ENCODE measurements around the gene HESX1. TPM values are rescaled to one million over a fixed set of nuclear protein-coding genes. Genes with fewer than 3 reads are reported as not detected.
A peak's percentile ranks its signal among the peaks of the same experiment; 100 is the strongest.

HESX1 gene
- total RNA-seq, 1 donor from 2014 or later: not detected

DNA sequence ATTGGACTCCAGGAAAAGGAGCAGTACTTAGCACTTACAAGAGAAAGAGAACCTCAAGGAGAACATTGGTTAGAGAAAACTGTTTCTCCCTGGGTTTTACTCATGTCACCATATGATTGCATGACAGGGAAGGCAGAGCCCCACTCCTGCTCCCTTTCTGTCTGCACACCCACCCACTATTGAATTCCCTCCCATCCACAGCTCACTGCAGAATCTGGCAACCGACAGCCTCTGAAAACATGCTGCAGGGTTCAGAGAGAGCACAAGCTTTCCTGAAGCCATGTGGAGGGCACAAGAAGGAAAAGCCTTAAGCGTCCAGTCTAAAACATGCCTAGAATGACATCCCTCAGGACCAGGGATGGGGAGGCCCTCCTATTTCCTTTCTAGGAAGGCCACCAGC, 31.6 kb downstream of the HESX1 start:
- no peak for DNase-seq (ENCODE audit: low spot score)

DNA sequence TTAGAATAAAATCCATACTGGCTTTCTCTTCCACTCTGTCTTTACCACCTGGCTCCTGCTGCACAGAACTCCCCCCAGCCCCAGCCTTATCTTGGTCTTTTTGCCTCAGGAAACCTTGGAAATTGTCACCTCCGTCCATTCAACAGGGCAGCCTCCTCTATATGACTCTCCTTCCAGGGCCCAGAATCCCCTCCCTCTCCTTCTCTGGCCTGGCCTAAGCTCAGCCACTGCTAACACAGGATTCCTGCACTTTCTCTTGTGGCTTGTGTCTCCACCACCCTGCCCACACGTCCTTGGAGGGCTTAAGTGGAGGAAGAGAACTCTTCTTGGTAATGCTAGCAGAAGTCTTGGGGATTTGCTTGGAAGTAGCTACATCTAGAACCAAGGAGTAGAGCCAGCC, 33.1 kb downstream of the HESX1 start:
- no peak for DNase-seq (ENCODE audit: low spot score)

DNA sequence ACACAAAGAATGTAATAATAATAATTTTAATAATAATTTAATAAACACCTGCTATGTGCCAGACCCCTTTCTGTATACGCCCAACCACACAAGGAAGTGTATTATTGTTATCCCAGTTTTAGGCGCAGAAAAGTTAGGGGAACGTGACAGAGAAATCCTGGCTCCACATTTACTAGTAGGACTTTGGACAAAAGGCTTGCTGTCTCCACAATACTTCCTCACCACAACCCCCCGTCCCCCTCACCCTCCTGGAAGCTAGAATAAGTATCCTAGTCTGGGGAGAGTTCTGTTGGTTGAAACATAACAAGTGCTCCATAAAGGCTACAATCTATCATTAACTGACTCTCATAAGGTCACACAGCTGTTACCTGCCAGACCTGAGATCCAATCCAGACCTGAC, 34.1 kb downstream of the HESX1 start:
- DNase-seq (ENCODE audit: low spot score): no peak

DNA sequence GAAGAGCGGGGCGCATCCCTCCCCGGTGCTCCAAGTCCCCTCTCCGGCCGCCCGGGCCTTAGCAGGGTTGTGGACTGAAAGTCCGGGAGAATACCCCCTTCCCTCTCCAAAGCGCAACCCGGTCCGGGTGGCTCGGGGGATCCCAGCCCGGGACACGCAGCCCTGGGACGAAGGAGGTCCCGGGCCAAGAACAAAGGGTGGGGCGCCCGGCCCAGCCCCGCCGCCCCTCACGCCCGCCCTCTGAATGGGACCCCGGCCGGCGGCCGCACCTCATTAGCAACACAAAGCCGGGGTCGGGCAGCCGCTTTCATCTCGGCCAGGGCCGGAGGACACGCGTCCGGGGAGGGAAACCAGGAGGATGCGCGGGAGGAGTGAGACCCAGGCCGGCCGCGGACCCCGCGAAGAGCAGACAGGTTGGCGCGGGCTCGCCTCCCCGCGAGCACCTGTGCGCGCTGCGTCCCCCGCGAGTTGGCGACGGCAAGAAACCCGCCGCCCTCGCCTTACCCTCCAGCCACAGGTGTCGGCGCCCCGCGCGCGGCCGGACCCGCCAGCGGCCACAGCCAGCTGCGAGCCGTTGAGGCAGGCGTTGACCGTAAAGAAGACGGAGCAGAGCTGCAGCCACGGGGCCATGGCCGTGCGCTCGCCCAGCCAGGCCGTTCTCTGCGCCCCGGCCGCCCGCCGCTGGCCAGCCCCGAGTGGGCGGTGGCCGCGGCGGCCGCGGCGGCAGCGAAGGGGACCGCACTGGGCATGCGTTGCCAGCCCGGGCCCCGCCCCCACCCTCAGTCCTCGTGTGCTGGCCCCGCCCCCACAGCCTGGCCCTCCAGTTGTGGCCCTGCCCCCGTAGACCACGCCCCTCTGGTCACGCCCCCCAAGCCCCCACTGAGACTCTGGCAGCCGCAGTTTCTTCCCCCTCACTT, 34.9 kb downstream of the HESX1 start, which contains the start of gene IL17RD:
IL17RD (minus strand) TSS at position 697 of the 917 bp plus-strand sequence; CDS start at position 630, 67 bp downstream.
- peak; percentile 91 for DNase-seq (ENCODE audit: low spot score)

DNA sequence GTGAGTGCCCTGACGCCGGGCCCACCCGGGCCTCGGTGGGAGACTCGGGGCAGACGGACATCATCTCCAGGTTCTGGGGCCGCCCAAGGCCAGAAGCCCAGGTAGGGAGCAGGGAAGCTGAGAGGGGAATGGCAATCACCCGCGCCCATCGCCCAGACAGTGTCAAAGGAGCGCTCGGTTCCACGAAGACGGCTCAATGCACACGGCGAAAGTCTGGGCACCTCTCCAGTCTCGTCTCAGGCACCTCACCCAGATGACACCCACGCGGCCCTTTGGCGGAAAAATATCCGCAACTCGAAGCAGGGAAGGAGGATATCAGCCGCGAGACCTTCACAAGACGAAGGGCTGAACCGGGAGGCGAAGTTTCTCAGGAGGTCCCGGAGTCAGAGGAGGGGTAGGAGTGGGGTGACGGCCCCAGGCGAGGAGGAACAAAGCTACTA, 35.5 kb downstream of the HESX1 start:
- no peak for DNase-seq (ENCODE audit: low spot score)

DNA sequence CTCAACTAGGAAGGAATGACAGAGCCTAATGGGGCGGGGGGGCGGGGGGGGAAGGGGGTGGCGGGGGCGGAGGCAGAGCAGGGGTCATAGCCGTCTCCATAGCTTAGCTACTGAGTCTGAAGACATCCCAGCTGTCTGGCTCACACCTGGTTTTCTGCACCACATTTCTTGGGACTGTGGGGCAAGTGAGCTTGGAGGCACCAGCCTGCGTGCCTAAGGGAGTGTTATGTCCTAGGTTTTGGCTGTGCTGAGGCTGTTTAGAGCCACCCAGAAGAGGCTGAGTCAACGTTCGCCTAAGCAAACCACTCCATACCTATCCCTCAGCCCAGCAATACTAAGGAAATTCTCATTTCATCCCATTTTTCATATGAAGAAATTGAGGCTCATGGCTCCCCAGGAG, 36.0 kb downstream of the HESX1 start:
- no peak for DNase-seq (ENCODE audit: low spot score)

DNA sequence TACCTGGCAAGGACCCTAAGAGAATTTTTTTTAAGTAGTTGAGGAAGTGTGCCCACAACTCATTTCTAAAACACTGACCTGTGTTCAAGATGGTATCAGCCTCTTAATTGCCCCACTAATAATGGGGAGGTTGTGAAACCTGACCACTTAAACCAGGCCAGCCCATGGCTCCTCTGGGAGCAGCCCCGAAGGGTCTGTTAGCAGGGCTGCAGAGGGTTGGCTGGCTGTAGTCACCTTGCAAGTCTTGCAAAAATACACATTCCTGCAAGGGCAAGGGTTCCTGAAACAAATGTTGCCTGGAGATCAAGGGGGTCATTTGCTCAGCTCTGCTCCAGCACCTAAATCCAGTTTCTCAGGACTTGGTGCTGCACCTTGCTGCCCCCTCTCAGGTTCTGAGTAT, 37.9 kb downstream of the HESX1 start:
- DNase-seq (ENCODE audit: low spot score): no peak

DNA sequence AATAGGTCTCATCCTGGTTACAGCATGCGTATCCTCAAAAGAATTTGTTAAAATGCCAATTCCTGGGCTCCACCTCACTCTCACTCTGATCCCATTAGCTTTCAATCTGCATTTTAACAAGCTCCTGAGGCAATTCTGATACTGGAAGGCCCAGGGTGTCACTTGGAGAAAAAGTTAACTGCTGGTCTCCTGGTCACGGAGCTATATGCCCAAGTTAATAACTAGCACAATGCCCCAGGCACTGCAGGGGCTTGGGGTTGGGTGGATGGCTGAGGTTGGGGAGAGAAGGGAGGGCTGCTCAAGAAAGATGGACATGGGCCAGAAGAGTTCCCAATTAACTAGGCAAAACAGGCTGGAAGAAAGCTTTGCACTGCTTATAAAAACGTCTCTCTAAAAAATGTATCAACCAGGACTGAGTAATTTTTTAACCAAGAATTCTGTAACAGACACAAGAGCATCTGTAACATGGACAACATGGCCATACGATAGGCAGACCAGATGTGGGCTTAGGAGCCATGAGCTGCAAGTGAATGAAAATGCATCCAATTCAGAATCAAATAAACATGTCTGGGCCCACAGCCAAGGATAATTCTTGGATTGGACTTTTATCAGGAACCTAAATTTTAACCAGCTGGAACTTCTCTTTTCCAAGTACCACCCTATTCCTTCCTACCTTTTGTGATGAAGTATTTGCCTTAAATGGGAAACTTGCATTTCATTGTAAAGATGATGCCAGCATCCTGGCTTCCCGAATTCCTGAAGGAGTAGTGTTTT, 38.8 kb downstream of the HESX1 start:
- no peak for DNase-seq (ENCODE audit: low spot score)

DNA sequence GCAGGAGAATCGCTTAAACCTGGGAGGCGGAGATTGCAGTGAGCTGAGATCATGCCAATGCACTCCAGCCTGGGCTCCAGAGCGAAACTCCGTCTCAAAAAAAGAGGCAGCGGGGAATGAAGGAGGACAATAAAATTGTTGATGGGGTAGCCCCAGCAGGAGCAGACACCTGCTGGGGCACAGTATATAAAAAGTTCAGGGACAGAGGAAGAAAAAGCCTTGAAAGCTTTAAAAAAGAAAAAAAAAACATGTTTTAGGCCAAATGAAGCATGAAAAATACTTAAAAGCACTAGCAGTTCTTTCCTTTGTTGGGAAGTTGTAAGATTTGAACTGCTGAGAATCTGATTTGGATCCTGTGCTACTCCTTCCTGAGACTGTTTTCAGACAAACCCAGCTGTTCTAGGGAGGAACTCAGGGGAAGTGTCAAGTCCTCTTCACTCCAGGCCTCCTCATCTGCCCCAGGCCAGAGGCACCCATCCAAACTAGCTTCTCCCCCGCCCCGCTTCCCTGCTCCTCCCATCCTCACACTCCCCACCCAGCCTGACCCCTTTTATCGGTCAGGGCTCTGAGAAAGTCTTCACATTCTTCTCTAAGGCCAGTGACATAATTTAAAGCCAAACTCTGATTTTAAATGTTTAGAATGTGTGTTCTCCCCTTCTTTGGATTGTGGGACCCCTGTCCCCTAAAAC, 39.6 kb downstream of the HESX1 start:
- DNase-seq (ENCODE audit: low spot score): no peak

DNA sequence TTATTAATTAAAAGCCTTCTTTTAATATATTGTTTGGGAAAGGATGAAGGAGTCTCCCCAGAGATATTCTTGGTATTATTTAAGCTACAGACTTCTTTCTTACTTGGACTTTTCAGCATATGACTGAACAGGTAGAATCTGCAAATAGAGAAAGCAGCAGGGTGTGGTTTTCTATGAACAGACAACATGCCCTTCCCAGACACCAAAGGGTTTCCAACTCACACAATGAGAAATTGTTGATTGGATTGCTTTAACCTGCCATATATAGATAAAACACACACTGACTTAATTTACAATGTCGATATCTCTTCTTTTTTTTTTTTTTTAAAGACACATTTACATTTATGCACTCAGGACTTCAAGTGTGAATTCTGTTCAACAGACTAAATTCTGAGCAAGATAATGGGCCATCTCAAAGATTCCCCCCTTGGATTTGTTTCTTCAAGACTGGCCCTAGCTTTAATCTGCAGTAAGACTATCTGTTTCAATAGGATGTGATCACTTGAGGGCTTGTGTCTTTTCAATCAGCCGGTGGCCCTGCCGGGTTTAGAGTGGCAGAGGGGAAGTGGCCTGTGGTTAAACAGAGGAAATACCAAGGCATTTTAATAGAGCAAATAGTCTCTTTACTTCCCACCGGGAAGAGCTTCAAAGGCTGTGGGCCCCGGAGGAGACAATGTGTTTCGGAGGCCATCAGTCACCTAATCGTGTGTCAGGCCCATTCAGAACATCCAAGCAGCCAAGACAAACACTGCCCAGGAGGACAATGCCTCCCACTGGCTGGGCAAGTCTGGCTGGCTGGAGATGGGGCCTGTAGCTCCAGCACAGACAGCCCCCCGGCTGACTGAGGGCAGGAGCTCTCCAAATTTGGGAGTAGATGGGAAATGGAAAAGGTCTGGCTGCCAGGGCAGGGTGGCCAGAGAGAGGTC, 40.7 kb downstream of the HESX1 start:
- no peak for DNase-seq (ENCODE audit: low spot score)

DNA sequence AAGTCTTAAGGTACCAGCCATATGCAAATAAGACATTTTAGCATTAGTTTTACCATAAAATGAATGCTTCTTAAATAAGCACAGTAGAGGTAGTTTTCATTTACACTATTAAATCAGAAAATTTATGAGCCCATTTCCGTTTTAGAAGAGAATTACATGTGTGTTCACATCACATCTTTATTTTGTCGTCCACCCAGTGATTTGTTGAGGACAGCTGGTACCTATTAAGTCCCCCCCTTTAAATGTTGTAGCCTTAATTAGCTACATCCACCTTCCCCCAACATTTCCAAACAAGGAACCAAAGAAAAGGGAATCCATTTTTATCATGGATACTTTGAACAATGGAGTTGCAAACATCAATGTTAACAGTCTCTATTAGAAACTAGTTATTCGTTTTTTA, 41.5 kb downstream of the HESX1 start:
- DNase-seq (ENCODE audit: low spot score): no peak

DNA sequence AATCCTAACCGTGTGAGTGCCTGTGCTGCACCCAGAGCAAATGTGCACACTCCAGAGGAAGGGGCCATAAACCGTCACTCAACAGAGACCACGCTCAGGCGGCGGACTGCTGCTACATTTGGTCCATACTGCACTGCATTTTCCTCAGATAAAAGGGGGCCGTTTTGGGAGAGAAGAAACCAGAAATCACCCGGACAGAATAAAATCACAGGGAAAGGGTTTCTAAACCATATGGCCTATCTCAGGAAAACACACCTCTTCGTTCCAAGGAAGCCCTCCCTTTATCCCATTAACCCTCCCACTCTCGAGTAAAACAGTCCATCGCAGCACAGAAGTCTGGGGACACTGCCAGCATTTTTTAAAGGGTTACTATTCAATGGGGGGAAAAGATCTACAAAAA, 42.2 kb downstream of the HESX1 start:
- DNase-seq (ENCODE audit: low spot score): no peak

DNA sequence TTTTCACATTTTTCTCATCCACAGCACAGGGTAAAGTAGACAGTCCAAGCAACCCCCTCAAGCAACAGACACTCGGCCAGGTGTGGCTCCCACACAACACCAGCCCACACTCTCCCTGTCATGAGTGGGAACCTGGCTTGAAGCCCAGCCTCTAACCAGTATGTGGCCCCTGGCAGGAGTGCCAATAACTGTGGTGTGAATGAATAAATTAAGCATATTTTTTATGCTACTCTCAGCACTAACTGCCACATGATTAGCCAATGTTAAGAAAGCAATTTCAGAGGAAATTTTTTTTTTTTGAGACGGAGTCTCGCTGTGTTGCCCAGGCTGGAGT, 44.5 kb downstream of the HESX1 start:
- DNase-seq (ENCODE audit: low spot score): no peak

DNA sequence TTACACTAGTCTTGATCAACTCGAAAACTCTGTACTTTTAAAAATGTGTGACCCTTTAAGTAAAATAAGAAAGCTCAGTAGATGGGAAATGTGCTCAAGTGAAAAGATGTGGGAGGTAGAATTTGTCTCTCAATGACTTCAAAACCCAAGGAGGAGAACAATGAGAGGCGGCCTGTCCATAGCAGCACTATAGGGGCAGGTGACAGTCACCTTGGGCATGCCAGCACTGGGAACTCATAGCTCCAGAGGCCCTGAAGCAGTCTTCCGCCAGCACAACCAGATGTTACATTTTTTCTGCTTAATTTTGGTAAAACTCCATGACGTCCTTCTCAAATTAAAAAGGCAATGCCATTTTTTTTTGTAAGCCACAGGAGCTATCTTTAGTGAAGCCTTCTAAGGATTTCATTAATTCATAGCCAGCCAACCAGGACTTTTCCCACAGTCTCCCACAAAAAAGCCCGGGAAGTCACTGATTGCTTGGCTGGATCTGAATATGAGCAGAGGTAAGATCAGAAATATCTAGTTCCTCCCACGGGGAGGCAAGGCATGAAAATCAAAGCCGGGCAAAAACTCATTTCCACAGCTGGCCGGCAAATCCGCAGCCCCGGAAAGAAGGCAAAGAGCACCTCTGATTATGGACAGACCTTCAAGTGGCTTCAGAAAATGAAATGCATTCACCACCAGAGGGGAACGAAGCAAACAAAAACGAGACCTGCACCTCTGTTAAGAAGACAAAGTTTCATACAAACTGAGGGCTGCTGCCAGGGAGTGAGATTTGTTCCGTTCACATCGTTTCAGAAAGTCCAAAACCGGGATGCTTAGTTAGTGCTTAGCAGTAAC, 45.1 kb downstream of the HESX1 start:
- DNase-seq (ENCODE audit: low spot score): no peak

DNA sequence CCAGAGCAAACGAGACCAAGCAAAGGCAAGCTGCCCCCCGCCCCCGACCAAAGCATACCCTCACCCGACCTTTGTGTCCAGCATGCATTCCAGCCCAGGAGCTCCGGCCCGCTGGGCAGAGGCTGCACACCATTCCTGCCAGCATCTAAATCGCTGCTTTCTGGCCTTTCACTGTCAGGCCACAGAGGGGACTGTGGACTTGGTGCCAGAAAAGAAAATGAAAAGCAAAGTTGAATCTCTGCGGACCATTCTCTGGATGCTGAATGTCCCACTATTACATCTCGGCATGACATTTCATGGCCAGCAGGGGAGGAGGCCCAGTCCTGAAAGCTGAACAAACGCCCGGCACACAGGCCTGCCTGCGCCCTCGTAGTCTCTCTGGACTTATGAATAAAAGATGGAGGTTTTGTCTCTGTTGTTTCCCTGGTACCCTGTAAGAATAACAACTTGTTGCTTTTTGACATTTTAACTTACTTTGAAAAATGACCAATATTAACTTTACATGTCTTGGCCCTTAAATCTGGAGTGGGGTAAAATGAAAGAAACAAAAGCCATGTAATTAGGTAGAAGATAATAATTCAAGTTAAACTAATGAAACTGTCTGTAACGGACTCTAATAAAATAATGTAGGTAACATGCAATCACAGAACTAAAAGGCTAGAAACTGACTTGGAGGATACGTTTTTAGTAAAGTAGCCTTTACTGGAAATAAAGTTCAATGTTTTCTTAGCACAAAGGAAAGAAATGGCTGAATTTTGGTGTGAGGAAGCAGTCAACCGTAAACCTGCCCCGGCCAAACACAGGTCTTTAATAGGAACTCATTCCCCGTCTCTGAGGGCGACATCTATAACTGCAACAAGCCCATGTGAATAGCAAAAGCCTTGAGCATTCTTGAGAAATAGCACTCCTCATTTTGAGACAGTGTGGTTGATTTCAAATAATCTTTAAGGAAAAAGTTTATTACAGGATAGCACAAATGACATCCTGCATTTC, 47.3 kb downstream of the HESX1 start:
- no peak for DNase-seq (ENCODE audit: low spot score)

DNA sequence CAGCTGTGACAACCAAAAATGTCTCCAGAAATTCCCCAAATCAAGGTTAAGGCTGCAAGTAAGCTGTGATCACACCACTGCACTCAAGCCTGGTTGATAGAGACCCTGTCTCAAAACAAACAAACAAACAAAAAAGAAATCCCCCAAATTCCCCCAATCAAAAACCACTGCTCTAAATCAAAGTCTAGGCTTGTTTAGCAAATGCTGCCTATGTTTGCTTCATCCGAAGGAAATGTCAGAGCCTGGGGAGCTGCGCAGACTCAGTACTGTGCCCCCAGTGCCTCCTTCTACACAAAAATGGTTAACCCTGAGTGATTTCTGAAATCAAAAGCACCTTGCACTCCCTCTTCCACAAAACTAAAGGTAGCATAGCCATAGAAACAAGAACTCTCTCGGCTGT, 48.0 kb downstream of the HESX1 start:
- DNase-seq (ENCODE audit: low spot score): no peak

DNA sequence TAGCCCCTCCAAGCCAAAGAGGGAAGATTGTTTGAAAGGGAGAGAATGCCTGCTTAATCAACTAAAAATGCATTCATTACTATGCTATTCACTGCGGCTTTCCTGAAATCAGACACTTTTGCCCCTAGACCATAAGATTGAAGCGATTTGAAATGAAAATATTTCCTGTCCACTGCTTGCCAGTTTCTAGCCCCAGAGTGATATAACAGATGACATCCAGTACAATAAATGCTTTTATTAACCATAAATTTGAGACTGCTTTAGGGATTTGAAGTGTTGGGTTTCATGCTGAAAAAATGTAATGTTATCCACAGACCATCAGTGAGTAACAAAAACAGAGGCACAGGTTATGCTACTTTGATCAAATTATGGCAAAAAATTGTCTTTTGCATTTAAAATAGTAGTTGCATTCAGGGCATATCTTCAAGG, 48.7 kb downstream of the HESX1 start:
- DNase-seq (ENCODE audit: low spot score): no peak

DNA sequence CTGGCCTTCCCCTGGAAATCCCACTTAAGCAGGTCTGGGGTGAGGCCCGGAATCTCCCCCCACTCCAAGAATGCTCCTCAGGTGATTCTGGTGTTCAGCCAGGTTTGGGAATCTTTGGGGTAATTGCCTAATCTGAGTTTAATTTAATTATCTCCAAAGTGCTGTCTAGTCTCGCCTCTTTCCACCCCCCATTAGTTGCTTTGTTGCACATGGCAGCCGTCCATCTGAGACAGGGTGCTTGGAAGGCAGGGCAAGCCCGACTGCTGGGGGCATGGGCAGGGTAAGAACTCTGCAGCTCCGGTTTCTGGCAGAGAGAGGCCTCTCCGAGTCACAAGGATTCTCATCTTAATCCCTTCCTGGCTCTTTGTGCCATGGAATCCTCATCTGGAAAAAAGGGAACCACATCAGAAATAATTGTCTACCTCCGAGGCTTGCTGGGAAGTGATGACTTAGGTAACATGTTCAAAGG, 49.6 kb downstream of the HESX1 start:
- DNase-seq (ENCODE audit: low spot score): no peak

All from mesenteric fat pad (tissue), 1 donor.